Measurements from ENCODE around the gene ATP8B1. TPM values are rescaled to one million over a fixed set of nuclear protein-coding genes. Genes with fewer than 3 reads are reported as not detected.

Gene ATP8B1
- total and polyA plus RNA-seq, 9 of the 15 experiments (the other 6 are each of a cell fraction or from before 2014, with no cell fraction given), result 0.01 to 0.22 (median 0.03) TPM; not detected in 3

DNA sequence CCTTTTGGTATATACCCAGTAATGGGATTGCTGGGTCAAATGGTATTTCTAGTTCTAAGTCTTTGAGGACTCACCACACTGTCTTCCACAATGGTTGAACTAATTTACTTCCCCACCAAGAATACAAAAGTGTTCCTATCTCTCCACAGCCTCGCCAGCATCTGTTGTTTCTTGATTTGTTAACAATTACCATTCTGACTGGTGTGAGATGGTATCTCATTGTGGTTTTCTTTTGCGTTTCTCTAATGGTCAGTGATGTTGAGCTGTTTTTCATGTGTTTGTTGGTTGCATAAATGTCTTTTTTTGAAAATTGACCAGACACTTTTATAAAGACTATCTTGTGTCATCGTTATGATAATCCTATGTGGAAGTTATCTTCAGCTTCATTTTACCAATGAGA, 16.0 kb upstream of the ATP8B1 start (continued):
- TF ChIP-seq, protein P1, sequence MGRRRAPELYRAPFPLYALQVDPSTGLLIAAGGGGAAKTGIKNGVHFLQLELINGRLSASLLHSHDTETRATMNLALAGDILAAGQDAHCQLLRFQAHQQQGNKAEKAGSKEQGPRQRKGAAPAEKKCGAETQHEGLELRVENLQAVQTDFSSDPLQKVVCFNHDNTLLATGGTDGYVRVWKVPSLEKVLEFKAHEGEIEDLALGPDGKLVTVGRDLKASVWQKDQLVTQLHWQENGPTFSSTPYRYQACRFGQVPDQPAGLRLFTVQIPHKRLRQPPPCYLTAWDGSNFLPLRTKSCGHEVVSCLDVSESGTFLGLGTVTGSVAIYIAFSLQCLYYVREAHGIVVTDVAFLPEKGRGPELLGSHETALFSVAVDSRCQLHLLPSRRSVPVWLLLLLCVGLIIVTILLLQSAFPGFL (CRISPR knock-in tag; IDR thresholded peaks at IDR 0.05), result no peak
- TF ChIP-seq SAFB2 (IDR thresholded peaks at IDR 0.05; ENCODE audit: borderline replicate concordance, low read depth, low read length, severe bottlenecking) (no peak), ZNF354B (CRISPR knock-in tag; IDR thresholded peaks at IDR 0.05) (no peak), MTA2 (IDR thresholded peaks at IDR 0.05; ENCODE audit: low read depth) (peak; percentile 44; the same call in 1 of the 2 replicates), RFX1 (IDR thresholded peaks at IDR 0.05) (no peak), PCBP1 (IDR thresholded peaks at IDR 0.05; ENCODE audit: low read depth, low read length, poor library complexity, severe bottlenecking) (no peak), ZNF707 (CRISPR knock-in tag; conservative IDR thresholded peaks at IDR 0.05) (no peak), WHSC1 (IDR thresholded peaks at IDR 0.05; ENCODE audit: low read length) (no peak), NFXL1 (CRISPR knock-in tag; IDR thresholded peaks at IDR 0.05) (no peak), PPARD (CRISPR knock-in tag; IDR thresholded peaks at IDR 0.05) (no peak), ZNF584 (CRISPR knock-in tag; IDR thresholded peaks at IDR 0.05; ENCODE audit: low read depth) (no peak), CBFA2T2 (conservative IDR thresholded peaks at IDR 0.05) (no peak; the same call in 1 of the 2 replicates), HDAC6 (IDR thresholded peaks at IDR 0.05; ENCODE audit: low read depth, low read length) (no peak), TAL1 (IDR thresholded peaks at IDR 0.05) (peak; percentile 62), KDM2B (CRISPR knock-in tag; IDR thresholded peaks at IDR 0.05) (no peak), ZBTB1 (CRISPR knock-in tag; IDR thresholded peaks at IDR 0.05; ENCODE audit: borderline replicate concordance, low read depth) (no peak), SIRT6 (IDR thresholded peaks at IDR 0.05; ENCODE audit: low read depth, low read length) (no peak), ZBTB33 (CRISPR knock-in tag; IDR thresholded peaks at IDR 0.05) (no peak), EP300 (IDR thresholded peaks at IDR 0.05; ENCODE audit: low read length) (0 out of 2 replicates have a peak, but pooled peaks have one; percentile 41), C11orf30 (IDR thresholded peaks at IDR 0.05; ENCODE audit: low read depth) (no peak), GABPB2 (CRISPR knock-in tag; conservative IDR thresholded peaks at IDR 0.05) (no peak), RUNX1 (IDR thresholded peaks at IDR 0.05; ENCODE audit: low read depth) (no peak)
- TF ChIP-seq, protein P2, sequence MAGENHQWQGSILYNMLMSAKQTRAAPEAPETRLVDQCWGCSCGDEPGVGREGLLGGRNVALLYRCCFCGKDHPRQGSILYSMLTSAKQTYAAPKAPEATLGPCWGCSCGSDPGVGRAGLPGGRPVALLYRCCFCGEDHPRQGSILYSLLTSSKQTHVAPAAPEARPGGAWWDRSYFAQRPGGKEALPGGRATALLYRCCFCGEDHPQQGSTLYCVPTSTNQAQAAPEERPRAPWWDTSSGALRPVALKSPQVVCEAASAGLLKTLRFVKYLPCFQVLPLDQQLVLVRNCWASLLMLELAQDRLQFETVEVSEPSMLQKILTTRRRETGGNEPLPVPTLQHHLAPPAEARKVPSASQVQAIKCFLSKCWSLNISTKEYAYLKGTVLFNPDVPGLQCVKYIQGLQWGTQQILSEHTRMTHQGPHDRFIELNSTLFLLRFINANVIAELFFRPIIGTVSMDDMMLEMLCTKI (IDR thresholded peaks at IDR 0.05; ENCODE audit: partially characterized antibody), result no peak
- TF ChIP-seq, protein P3, sequence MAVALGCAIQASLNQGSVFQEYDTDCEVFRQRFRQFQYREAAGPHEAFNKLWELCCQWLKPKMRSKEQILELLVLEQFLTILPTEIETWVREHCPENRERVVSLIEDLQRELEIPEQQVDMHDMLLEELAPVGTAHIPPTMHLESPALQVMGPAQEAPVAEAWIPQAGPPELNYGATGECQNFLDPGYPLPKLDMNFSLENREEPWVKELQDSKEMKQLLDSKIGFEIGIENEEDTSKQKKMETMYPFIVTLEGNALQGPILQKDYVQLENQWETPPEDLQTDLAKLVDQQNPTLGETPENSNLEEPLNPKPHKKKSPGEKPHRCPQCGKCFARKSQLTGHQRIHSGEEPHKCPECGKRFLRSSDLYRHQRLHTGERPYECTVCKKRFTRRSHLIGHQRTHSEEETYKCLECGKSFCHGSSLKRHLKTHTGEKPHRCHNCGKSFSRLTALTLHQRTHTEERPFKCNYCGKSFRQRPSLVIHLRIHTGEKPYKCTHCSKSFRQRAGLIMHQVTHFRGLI (CRISPR knock-in tag; IDR thresholded peaks at IDR 0.05), result no peak
- TF ChIP-seq, protein P4, sequence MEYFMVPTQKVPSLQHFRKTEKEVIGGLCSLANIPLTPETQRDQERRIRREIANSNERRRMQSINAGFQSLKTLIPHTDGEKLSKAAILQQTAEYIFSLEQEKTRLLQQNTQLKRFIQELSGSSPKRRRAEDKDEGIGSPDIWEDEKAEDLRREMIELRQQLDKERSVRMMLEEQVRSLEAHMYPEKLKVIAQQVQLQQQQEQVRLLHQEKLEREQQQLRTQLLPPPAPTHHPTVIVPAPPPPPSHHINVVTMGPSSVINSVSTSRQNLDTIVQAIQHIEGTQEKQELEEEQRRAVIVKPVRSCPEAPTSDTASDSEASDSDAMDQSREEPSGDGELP (CRISPR knock-in tag; IDR thresholded peaks at IDR 0.05; ENCODE audit: borderline replicate concordance), result no peak
